HepG2 (cell line): Measurements from ENCODE around the gene SDC1. TPM values are rescaled to one million over a fixed set of nuclear protein-coding genes. Genes with fewer than 3 reads are reported as not detected.

Source experiments
- CREB1 ChIP-seq, 2 experiments: fragments of 450-650 bp in 1 of 2; IDR thresholded peaks; 2 replicates each; pipeline ENCODE4 v1.6.1; 2016 to 2017; ENCODE audit warnings: control low read depth in 1 of 2, mild to moderate bottlenecking in 1 of 2, missing compliant biosample characterization in 1 of 2, missing genetic modification characterization in 1 of 2
- DNMT1 ChIP-seq: sonication (generic); formaldehyde crosslinking; IDR thresholded peaks from 2 replicates; pipeline ENCODE4 v1.5.1; 2020; ENCODE audit warnings: mild to moderate bottlenecking, missing genetic modification reagents
- DPF2 ChIP-seq: sonication (generic); formaldehyde crosslinking; IDR thresholded peaks from 2 replicates; pipeline ENCODE4 v1.4.0; 2020; ENCODE audit warnings: mild to moderate bottlenecking, low read depth, missing genetic modification reagents, borderline replicate concordance
- EZH2 ChIP-seq: conservative IDR thresholded peaks from 2 replicates; pipeline ENCODE4 v1.6.1; 2012; ENCODE audit warnings: mild to moderate bottlenecking, low read depth, low read length, moderate library complexity
- FOXA1 ChIP-seq, 2 experiments: fragments of 450-650 bp in 1 of 2; sonication (generic) in 1 of 2; formaldehyde crosslinking in 1 of 2; IDR thresholded peaks; 2 replicates each; pipeline versions ENCODE4 v1.4.0 to v1.6.1; 2016 to 2020; ENCODE audit warnings: missing genetic modification reagents in 1 of 2
- SNAI1 ChIP-seq: sonication (generic); formaldehyde crosslinking; IDR thresholded peaks from 2 replicates; pipeline ENCODE4 v1.5.0; 2020; ENCODE audit warnings: mild to moderate bottlenecking, missing genetic modification reagents, borderline replicate concordance
- SRSF9 ChIP-seq: fragments of 200-400 bp; formaldehyde crosslinking; IDR thresholded peaks from 2 replicates; pipeline ENCODE4 v1.6.1; 2018; ENCODE audit warnings: borderline replicate concordance, mild to moderate bottlenecking, low read depth, low read length; ENCODE audit not compliant: insufficient read depth, poor library complexity, severe bottlenecking
- TGIF2 ChIP-seq: IDR thresholded peaks from 2 replicates; pipeline ENCODE4 v1.6.1; 2016; ENCODE audit warnings: control low read depth, missing compliant biosample characterization
- ZBTB7A ChIP-seq: sonication (generic); formaldehyde crosslinking; IDR thresholded peaks from 2 replicates; pipeline ENCODE4 v1.8.0; 2022; ENCODE audit warnings: mild to moderate bottlenecking, missing genetic modification reagents
- ZBTB7B ChIP-seq: sonication (generic); formaldehyde crosslinking; IDR thresholded peaks from 2 replicates; pipeline ENCODE4 v1.4.0; 2020; ENCODE audit warnings: missing genetic modification reagents
- ZNF589 ChIP-seq: sonication (generic); formaldehyde crosslinking; conservative IDR thresholded peaks from 2 replicates; pipeline ENCODE4 v1.8.0; 2022; ENCODE audit warnings: mild to moderate bottlenecking, moderate library complexity, missing genetic modification reagents
- ZNF792 ChIP-seq: IDR thresholded peaks from 2 replicates; pipeline ENCODE4 v1.6.1; 2016
- polyA plus RNA-seq, 8 experiments: library from polyadenylated mRNA; depleted of rRNA in 3 of 8; stranded (reverse) in 7 of 8; unstranded in 1 of 8; fragments of >200 nt; fragmentation: Illumina TruSeq in 4 of 8; extraction: Trizol in 4 of 8; gene quantifications; 2 replicates each; pipeline versions ENCODE4 v1.2.1 to v1.2.3, GENCODE V29; 2011 to 2016; ENCODE audit warnings: low read depth in 4 of 8, missing spikeins in 1 of 8, mixed read lengths in 1 of 8; ENCODE audit not compliant: insufficient read depth in 1 of 8
- total RNA-seq, 5 experiments: library from RNA; depleted of rRNA; stranded (reverse); fragments of >200 nt; fragmentation: Illumina TruSeq; extraction: Trizol; gene quantifications; 2 replicates each; pipeline ENCODE4 v1.2.3, GENCODE V29; 2016; ENCODE audit warnings: low read depth in 1 of 5
- TF ChIP-seq, protein P1 (sequence below): sonication (generic); formaldehyde crosslinking; IDR thresholded peaks from 2 replicates; pipeline ENCODE4 v1.8.0; 2022; ENCODE audit warnings: missing genetic modification reagents, mild to moderate bottlenecking, moderate library complexity, borderline replicate concordance
- TF ChIP-seq, protein P2 (sequence below): sonication (generic); formaldehyde crosslinking; IDR thresholded peaks from 2 replicates; pipeline ENCODE4 v1.5.0; 2020; ENCODE audit warnings: mild to moderate bottlenecking, missing genetic modification reagents, moderate library complexity
- TF ChIP-seq, protein P3 (sequence below): sonication (generic); formaldehyde crosslinking; IDR thresholded peaks from 2 replicates; pipeline ENCODE4 v1.4.0; 2020; ENCODE audit warnings: missing genetic modification reagents, mild to moderate bottlenecking, borderline replicate concordance
- TF ChIP-seq, protein P4 (sequence below): sonication (generic); formaldehyde crosslinking; IDR thresholded peaks from 2 replicates; pipeline ENCODE4 v1.8.1; 2023; ENCODE audit warnings: missing genetic modification reagents, mild to moderate bottlenecking, borderline replicate concordance
- TF ChIP-seq, protein P5 (sequence below): sonication (generic); formaldehyde crosslinking; conservative IDR thresholded peaks from 2 replicates; pipeline ENCODE4 v1.4.0; 2020; ENCODE audit warnings: mild to moderate bottlenecking, missing genetic modification reagents, moderate library complexity
- TF ChIP-seq, protein P6 (sequence below): sonication (generic); formaldehyde crosslinking; IDR thresholded peaks from 2 replicates; pipeline ENCODE4 v1.4.0; 2020; ENCODE audit warnings: missing genetic modification reagents

The SDC1 gene
- total and polyA plus RNA-seq, 2 of the 13 experiments (the other 11 are each of a cell fraction or from before 2014, with no cell fraction given): 108 to 119 TPM

DNA sequence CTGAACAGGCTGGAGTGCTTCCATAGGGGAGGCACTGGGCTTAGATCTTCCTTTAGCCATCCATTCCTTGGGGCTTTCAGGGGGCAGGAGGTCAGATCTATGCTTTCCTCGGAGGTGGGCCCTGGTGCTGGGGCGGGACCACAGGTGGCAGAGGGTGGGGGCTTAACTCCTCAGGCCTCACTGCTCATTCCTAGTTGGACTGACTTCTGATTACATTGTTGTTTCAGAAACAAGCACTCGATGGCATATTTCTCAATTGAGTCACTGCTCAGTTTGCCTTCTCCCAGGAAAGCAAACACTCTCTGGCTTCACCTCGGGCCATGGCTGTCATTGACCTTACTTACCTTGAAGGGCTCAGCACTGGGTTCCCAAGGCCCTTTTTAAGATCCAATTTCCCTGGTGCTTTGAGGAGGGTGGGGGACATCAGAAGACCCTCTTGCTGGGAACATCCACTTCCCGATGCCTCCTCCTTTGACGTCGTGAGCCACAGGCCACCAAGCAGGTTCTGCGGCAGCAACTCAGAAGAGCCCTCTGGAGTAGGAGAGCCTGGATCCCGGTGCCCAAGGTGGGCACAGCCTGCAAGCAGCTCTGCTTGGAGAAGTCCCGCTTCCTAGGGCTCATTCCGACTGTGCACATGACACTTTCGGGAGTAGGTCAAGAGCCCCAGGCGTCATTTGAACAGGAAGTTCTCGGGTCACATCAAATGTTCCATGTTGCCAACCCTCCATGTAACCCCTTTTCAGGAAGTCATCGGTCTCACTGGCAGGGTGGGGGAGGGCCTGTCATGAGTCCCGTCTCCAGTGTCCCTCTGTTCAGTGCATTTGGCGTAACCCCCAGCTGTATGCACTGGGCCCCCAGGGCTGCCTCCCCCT is 40.6 kb downstream of the SDC1 start (continued):
- TF ChIP-seq, protein P1, sequence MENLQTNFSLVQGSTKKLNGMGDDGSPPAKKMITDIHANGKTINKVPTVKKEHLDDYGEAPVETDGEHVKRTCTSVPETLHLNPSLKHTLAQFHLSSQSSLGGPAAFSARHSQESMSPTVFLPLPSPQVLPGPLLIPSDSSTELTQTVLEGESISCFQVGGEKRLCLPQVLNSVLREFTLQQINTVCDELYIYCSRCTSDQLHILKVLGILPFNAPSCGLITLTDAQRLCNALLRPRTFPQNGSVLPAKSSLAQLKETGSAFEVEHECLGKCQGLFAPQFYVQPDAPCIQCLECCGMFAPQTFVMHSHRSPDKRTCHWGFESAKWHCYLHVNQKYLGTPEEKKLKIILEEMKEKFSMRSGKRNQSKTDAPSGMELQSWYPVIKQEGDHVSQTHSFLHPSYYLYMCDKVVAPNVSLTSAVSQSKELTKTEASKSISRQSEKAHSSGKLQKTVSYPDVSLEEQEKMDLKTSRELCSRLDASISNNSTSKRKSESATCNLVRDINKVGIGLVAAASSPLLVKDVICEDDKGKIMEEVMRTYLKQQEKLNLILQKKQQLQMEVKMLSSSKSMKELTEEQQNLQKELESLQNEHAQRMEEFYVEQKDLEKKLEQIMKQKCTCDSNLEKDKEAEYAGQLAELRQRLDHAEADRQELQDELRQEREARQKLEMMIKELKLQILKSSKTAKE (CRISPR knock-in tag): no peak; the same call in 1 of the 2 replicates
- TF ChIP-seq SNAI1 (CRISPR knock-in tag): no peak
- TF ChIP-seq ZNF589 (CRISPR knock-in tag): no peak
- TF ChIP-seq CREB1 (IDR thresholded peaks at IDR 0.05): no peak
- TF ChIP-seq CREB1 (CRISPR knock-in tag; IDR thresholded peaks at IDR 0.05): no peak; the same call in 1 of the 2 replicates
- TF ChIP-seq, protein P2, sequence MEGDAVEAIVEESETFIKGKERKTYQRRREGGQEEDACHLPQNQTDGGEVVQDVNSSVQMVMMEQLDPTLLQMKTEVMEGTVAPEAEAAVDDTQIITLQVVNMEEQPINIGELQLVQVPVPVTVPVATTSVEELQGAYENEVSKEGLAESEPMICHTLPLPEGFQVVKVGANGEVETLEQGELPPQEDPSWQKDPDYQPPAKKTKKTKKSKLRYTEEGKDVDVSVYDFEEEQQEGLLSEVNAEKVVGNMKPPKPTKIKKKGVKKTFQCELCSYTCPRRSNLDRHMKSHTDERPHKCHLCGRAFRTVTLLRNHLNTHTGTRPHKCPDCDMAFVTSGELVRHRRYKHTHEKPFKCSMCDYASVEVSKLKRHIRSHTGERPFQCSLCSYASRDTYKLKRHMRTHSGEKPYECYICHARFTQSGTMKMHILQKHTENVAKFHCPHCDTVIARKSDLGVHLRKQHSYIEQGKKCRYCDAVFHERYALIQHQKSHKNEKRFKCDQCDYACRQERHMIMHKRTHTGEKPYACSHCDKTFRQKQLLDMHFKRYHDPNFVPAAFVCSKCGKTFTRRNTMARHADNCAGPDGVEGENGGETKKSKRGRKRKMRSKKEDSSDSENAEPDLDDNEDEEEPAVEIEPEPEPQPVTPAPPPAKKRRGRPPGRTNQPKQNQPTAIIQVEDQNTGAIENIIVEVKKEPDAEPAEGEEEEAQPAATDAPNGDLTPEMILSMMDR: no peak
- TF ChIP-seq, protein P3, sequence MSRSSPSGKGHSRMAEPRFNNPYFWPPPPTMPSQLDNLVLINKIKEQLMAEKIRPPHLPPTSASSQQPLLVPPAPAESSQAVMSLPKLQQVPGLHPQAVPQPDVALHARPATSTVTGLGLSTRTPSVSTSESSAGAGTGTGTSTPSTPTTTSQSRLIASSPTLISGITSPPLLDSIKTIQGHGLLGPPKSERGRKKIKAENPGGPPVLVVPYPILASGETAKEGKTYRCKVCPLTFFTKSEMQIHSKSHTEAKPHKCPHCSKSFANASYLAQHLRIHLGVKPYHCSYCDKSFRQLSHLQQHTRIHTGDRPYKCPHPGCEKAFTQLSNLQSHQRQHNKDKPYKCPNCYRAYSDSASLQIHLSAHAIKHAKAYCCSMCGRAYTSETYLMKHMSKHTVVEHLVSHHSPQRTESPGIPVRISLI: no peak
- peak; percentile 47; the same call in 1 of the 2 replicates for TF ChIP-seq ZNF792 (CRISPR knock-in tag)
- no peak for TF ChIP-seq DNMT1 (CRISPR knock-in tag)
- TF ChIP-seq TGIF2 (CRISPR knock-in tag): peak; percentile 50; the same call in 1 of the 2 replicates
- TF ChIP-seq, protein P4, sequence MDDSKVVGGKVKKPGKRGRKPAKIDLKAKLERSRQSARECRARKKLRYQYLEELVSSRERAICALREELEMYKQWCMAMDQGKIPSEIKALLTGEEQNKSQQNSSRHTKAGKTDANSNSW (CRISPR knock-in tag): no peak
- TF ChIP-seq DPF2 (CRISPR knock-in tag): peak; percentile 87
- TF ChIP-seq, protein P5, sequence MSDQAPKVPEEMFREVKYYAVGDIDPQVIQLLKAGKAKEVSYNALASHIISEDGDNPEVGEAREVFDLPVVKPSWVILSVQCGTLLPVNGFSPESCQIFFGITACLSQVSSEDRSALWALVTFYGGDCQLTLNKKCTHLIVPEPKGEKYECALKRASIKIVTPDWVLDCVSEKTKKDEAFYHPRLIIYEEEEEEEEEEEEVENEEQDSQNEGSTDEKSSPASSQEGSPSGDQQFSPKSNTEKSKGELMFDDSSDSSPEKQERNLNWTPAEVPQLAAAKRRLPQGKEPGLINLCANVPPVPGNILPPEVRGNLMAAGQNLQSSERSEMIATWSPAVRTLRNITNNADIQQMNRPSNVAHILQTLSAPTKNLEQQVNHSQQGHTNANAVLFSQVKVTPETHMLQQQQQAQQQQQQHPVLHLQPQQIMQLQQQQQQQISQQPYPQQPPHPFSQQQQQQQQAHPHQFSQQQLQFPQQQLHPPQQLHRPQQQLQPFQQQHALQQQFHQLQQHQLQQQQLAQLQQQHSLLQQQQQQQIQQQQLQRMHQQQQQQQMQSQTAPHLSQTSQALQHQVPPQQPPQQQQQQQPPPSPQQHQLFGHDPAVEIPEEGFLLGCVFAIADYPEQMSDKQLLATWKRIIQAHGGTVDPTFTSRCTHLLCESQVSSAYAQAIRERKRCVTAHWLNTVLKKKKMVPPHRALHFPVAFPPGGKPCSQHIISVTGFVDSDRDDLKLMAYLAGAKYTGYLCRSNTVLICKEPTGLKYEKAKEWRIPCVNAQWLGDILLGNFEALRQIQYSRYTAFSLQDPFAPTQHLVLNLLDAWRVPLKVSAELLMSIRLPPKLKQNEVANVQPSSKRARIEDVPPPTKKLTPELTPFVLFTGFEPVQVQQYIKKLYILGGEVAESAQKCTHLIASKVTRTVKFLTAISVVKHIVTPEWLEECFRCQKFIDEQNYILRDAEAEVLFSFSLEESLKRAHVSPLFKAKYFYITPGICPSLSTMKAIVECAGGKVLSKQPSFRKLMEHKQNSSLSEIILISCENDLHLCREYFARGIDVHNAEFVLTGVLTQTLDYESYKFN (CRISPR knock-in tag): peak; percentile 84
- TF ChIP-seq ZBTB7B: peak; percentile 78; the same call in 1 of the 2 replicates
- TF ChIP-seq SRSF9: no peak
- TF ChIP-seq EZH2: no peak
- TF ChIP-seq ZBTB7A (CRISPR knock-in tag): 0 out of 2 replicates have a peak, but pooled peaks have one; percentile 37
- TF ChIP-seq FOXA1 (IDR thresholded peaks at IDR 0.05): no peak
- peak; percentile 81 for TF ChIP-seq FOXA1 (CRISPR knock-in tag; IDR thresholded peaks at IDR 0.05)
- TF ChIP-seq, protein P6, sequence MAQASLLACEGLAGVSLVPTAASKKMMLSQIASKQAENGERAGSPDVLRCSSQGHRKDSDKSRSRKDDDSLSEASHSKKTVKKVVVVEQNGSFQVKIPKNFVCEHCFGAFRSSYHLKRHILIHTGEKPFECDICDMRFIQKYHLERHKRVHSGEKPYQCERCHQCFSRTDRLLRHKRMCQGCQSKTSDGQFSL (CRISPR knock-in tag): no peak
